HG02623 (cell line): ENCODE results near the gene HEXB.
A peak's percentile ranks its signal among the peaks of the same experiment; 100 is the strongest.
"Not testable (repeated sequence)": the region's sequence is repeated elsewhere in the genome, so short reads cannot be mapped to it uniquely, and the experiment has no call there.

Source experiments
- ATAC-seq: cut with Tn5 transposase; IDR thresholded peaks from one replicate; pipeline ENCODE4 v1.9.1; 2021; ENCODE audit warnings: moderate library complexity; ENCODE audit not compliant: unreplicated experiment

The HEXB gene

GRCh38 chr5:74657165-74657564 is 27.9 kb upstream of the HEXB start:
- no peak for ATAC-seq

DNA sequence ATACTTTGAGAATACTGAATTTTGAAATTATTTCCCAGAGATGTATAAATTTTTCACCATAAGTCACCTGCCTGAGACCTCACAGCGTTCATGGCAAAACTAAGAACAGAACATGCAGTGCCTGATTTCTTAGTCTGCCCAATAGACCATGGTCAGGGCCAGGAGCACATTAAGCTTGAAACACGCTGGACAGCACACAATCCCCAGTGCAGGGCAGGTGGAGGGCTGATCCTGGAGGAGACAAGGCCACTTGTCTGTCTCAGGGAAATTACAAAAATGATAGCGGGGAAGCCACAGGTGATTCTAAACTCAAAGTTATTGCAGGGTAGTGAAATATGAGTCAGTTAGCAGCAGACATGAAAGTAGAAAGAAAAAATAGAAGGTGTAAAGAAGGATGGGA is 25.9 kb upstream of the HEXB start:
- ATAC-seq: no peak

DNA sequence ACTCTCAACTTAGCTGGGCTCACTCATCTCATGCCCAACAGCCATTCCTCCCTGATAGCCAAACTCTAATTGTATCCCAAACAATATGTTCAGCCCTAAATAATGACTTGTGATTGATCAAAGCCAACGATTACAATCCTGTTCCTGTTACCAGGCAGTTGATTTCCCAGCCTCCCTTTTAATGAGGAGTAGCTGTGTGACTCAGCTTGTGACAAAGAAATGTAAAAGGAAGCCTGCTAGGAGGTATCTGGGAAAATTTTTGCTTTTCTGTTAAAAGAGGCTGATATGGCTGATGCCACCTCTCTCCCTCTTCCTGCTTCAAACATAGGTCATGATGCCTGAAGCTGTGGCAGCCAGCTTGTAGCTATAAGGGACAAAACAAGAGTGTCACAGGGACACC is 24.9 kb upstream of the HEXB start:
- ATAC-seq: no peak

DNA sequence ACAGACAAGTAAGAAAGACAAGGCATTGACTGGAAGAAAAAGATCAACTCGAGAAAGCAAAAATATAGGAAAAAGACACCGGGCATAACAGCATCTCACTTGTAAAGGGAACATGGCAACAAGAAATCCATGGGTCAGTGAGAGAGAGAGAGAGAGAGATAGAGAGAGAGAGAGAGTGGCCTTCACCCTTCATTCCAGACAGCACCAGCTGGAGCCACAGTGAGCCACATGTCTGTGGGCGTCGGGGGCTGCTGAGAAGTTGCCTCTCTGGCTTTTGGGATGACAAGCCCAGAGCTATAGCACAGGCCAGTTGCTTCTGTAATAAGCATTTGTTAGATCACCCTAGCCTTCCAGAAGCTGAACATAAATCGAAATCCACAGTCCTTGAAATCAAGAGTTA is 24.2 kb upstream of the HEXB start:
- ATAC-seq: no peak

GRCh38 chr5:74664551-74664950 is 20.5 kb upstream of the HEXB start:
- ATAC-seq: no peak

GRCh38 chr5:74665273-74665672 is 19.8 kb upstream of the HEXB start:
- no peak for ATAC-seq

DNA sequence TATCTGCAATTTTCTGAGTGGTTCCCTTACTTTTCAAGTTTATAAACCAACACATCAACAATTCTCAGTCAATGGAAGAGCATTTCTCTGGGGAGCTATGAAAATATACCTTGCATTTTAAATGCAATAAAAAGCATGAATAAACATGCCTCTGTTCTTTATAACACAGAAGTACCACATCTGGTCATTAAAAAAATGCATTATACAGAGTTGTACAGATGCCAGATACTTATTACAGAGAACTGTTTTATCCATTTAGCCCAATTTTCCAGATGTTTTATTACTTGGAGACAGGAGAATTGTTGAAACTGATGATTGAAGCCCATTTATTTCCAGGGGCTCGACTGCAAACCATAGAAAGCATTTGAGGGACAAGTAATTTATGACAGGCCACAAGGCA is 19.2 kb upstream of the HEXB start:
- no peak for ATAC-seq

DNA sequence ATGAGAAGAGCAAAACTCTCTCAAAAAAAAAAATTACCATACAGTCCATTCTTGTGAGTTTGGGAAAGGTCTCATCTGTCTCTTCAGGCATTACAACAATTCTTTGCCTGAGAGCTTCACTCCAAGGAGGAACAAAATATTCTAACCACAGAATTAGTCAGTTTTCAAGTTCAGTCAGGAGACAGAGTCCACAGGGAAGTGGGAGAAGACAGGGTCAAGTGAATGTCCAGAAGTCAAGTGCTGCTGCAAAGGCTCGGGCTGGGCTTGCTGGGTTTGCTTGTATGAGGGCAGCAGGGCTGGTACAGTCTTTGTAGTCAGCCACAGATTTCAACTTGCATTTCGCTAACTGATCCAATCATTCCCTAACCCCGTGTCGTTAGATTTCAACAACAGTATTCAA is 17.6 kb upstream of the HEXB start:
- no peak for ATAC-seq

DNA sequence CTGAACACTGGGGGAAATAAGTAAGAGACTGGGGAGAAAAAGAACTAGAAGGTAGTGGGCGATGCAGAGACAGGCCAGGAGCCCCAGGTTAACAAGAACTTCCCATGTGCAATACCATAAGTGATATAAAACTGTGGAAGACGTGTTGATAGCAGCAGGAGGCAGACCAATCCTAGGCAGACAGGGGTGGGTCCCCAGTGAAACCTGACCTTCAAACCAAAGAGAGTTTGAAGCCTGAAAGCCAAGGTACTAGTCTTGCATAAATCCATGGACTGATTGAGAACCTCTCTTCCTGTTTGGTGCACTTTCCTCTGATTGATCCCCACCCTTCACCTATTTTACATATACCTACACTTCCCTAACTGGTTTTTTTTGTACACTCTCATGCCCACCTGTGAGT is 15.2 kb upstream of the HEXB start:
- no peak for ATAC-seq

DNA sequence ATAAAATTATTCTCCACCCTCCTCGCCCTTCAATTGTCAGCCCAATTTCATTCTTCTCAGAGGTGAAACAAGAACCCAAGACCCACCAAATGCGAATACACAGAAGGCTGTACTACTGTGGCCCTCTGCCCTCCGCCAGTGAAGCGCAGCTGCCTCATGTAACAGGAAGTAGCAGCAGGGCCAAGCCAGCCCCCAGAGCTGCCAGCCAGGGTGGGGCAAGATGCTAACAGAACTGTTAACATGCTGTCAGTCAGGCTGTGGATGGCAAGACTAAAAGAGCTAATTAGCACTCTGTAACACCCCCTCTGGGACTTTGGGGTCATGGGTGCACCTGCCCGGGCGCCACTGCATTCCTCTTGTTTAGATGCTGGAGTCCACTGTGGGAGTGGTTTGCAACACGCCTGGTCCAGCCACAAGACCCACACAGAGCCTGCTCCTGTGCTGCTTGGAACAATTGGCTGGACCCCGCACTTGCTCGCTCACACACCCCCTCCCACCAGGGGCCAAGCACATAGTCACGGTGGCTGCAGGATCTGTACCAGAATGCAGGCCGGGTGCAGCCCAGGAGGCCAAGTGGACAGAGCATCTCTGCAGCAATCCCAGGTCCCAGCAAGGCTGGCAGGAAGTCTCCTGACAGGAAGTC is 14.5 kb upstream of the HEXB start:
- no peak for ATAC-seq

DNA sequence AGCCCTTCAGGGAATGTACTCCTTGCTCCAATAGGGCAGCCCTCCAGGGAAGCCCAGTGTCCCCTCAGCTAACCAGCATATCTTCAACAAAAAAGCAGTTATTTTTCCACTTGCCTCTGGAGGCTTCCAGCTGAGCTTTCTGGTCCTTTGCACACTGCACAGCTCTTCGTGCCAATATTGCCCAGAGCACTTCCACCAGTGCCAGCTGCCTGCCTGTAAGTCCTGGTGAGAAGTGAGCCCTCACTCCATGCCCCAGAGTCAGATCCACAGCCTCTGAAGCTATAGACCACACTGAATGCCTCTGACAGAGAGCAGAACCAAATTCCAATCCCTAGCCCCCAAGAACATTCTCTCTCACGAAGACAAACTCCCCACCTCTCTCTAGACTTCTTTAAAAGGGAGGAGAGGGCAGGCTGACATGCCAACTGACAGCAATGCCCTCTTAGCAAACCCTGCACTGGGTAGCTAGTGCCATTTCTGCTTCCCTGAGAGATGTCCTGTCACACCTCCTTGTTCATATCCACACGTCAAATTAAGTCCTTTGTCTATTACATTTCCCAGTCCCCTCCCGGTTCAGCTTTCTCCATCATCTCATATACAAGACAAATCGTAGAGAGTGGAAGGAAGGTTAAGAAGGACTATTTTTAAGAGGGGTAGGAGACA is 12.7 kb upstream of the HEXB start:
- no peak for ATAC-seq

DNA sequence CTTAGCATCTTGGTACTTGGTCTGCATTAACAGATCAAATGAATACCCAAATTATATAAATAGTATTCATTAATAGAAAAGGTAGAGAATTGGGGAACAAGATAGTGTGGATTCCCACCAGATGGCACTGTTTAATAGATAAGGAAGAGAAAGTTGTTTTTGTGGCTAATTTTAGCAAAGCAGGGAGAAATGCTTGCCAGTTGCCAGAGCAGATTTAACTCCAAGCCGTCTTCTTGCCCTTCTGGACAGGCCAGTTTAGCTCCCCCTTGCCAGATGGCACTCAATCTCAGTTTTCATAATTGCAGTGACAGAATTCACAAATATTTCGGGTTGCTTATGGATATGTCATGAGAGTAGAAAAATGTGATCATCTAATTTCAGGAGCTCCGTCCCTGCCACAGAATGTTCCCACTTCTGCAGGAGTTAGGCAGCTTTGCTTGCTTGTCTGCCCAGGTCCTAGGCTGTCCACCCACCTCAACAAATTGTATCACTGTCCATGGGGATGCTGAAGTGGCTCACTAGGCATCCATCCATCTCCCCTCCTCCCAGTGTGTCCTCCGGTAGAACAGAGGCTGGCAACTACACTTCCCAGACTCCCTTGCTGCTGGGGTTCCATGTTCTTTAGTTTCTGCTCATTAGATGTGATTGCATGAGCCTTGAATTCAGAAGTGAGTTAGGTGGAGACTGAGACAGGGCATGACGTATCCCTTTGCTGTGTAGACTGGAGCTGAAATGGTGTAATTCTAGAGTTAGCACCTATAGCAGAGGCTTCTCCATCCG is 11.8 kb upstream of the HEXB start:
- ATAC-seq: no peak

- ATAC-seq: not testable (repeated sequence)
These were observed 8.6 kb upstream of the HEXB start for GRCh38 chr5:74676466-74676865.

DNA sequence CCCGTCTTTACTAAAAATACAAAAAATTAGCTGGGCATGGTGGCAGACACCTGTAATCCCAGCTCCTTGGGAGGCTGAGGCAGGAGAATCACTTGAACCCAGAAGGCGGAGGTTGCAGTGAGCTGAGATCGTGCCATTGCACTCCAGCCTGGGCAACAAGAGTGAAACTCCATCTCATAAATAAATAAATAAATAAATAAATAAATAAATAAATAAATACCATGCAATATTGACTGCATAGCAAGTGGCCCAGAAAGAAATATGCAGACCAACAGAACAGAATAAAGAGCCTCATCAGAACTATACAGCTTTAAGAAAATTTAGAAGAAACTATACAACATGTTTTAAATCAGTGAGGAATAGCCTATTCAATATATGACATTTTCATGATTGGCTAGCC is 6.9 kb upstream of the HEXB start:
- not testable (repeated sequence) for ATAC-seq

DNA sequence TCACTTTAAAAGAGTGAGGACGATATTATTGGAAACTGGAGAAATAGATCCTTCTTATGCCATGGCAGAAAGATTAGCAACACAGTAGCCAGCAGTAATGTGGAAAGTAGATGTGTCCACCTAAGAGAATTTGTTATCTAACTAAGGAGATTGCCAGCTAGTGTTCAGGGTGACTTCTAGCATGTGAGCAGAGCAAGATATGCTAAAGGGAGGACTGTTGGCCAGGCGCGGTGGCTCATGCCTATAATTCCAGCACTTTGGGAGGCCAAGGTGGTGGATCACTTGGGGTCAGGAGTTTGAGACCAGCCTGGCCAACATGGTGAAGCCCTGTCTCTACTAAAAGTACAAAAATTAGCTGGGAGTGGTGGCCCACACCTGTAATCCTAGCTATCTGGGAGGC is 5.7 kb upstream of the HEXB start:
- ATAC-seq: not testable (repeated sequence)

DNA sequence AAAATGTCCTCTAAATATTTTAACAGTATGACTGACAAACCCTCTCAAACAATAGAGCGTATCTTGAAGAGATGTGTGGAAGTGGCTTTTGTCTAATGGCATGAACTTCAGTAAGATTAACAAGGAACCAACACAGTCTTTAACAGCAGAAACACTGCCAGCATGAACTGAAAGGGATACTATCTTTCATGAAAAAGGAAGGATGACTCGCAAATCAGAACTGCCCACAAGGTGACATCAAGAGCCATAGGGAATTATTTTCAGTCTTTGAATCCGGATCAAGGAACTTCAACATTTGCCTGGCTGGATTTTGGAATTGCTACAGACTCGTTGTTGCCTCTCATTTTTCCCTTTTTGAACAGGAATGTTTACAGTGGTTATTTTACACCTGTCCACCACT is 5.1 kb upstream of the HEXB start:
- ATAC-seq: no peak

GRCh38 chr5:74685979-74686631 is 1.1 kb downstream of the HEXB start:
- ATAC-seq: peak; percentile 44

DNA sequence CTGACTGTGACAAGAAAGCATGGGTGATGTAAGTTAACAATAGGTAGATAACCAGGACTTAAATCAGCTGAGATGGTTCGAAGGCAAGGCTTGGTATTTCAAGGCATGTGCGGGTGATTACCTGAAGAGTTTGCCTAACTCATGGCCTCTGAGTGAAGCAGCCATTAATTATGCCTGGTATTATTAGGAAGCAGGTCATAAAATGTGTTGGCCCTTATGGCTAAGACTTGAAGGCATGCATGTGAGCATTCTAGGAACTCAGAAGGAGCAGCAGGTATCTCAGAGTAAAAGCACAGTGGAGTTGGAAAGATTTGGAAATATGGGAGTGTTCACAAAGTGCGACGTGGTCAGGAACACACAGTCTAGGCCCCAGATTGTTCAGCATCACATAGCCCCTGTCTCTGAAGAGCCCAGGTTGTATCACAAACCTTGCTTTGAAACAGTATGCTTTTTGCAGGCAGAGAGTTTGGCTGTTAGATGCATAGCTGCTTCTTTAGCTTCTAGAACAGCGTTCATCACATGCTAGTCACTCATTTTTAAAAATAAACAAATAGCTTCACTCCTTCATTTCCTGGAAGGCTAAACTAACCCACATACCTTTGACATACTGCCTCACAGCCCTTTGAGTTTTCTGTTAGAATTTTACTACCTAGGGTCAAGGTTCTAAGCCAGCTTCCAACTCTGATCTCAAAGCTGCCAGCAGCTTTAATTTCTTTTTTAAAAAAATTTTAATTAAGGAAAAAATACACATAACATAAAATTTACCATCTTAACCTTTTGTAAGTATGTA is 2.1 kb downstream of the HEXB start:
- ATAC-seq: no peak

DNA sequence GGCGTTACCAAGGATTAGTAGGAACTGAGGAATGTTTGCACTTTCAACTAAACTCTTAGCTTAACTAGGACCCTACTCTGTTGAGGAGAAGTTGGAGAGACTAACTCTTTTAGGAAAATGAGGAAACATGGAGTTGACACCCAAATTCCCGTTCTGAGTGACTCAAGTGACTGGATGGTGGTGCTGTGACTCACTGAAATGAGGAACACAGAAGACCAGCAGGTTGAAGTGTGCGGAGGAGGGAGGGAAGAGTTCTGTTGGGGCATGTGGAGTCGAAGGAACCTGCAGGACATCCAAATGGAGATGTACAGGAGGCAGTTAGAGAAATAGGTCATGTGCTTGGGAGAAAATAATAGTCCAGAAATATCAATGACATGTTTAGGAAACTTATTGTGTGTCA is 8.2 kb downstream of the HEXB start:
- ATAC-seq: no peak

DNA sequence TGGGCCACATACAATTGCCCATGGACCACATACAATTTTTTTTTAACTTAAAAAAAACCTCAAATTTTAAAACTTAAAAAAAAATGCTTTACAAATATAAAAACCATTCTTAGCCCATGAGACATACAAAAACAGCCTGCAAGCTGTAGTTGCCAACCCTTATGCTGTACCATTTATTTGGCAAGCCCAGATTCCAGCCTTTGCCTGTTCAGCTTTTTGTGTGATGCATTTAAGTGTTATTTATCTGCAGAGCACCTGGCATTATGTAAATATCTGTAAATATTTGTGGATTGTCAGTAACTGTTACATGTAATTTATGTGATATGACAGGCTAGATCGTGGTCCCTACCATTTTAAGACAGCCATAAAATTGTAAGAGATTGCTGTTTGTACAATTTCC is 32.6 kb downstream of the HEXB start:
- ATAC-seq: no peak

- ATAC-seq: no peak
These were observed 37.2 kb downstream of the HEXB start for GRCh38 chr5:74722271-74722670.
